Measurements from ENCODE around the gene CDS2.

DNA sequence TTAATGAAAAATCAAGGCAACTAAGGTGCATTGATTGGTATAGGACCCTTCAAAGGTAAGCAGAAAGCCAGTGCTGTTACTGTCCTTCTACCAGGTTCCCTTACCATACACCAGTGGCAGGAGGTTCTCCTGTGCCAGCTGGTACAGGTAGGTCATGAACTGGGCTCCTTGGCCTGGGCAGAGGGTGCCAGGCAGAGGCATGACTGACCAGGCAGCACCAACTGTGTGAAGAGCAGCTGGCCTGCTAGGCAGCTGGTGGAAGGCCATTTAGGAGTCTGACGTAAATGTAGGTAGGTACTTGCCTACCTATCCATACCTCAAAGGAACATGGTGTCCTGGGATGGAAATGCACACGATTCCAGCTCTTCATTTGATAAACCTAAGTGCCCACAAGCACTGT, 30.3 kb upstream of the CDS2 start:
- no peak for TF ChIP-seq EZH2 (IDR thresholded peaks at IDR 0.05; ENCODE audit: borderline replicate concordance, low read depth, low read length, poor library complexity, severe bottlenecking)
- TF ChIP-seq, protein P1, sequence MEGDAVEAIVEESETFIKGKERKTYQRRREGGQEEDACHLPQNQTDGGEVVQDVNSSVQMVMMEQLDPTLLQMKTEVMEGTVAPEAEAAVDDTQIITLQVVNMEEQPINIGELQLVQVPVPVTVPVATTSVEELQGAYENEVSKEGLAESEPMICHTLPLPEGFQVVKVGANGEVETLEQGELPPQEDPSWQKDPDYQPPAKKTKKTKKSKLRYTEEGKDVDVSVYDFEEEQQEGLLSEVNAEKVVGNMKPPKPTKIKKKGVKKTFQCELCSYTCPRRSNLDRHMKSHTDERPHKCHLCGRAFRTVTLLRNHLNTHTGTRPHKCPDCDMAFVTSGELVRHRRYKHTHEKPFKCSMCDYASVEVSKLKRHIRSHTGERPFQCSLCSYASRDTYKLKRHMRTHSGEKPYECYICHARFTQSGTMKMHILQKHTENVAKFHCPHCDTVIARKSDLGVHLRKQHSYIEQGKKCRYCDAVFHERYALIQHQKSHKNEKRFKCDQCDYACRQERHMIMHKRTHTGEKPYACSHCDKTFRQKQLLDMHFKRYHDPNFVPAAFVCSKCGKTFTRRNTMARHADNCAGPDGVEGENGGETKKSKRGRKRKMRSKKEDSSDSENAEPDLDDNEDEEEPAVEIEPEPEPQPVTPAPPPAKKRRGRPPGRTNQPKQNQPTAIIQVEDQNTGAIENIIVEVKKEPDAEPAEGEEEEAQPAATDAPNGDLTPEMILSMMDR (conservative IDR thresholded peaks at IDR 0.05; ENCODE audit: low read depth, low read length) = no peak
